GM13976 (cell line): ENCODE data around the gene KCNAB1.

Experiments used
- DNase-seq: peaks from one replicate; pipeline ENCODE4 v3.0.0; 2012; ENCODE audit warnings: low spot score
- in situ Hi-C: fragments of 300-500 bp; cut with MboI; formaldehyde crosslinking; loops from one replicate; pipeline ENCODE4 v1.12.0; 2022; ENCODE audit warnings: low sequenced_read_pairs, mixed read lengths, inconsistent platforms; ENCODE audit not compliant: unreplicated experiment
- TF ChIP-seq, protein P1 (sequence below): IDR thresholded peaks from 2 replicates; pipeline ENCODE4 v1.5.1; 2012; ENCODE audit warnings: borderline replicate concordance, mild to moderate bottlenecking; ENCODE audit not compliant: insufficient read depth; ENCODE audit errors: extremely low read depth, missing control alignments, control extremely low read depth

KCNAB1 gene

DNA sequence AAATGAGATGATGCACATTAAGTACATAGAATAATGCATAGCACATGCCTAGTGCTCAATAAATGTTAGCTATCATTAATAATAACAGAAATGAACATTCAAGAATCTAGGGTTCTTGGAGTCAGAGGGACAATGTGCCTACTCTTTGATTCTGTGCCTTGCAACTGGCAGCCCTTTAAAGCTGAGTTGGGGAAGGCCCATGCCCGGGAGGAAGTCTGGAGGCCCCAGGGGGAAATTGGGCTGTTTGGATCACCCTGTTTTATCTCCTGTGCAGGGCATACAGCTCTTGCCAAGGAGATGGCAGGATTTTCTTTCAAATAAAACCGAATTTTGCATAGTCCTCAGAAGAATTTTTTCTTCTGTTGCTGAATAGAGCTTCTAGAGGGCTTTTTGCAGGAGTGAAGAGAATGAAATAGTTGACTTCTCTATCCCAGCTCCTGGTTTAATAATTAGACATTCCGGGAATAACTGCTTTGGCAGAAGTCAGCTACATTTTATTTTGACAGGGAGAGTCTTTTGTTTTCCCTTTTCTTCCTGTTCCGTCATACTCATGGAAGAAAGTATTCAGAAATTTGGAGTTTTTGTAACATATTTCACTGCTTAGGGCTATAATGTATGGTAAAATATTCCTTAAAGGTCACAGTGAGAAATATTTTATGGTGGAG is 18.0 kb upstream of the KCNAB1 start:
- in situ Hi-C loops: no loop called here
- TF ChIP-seq, protein P1, sequence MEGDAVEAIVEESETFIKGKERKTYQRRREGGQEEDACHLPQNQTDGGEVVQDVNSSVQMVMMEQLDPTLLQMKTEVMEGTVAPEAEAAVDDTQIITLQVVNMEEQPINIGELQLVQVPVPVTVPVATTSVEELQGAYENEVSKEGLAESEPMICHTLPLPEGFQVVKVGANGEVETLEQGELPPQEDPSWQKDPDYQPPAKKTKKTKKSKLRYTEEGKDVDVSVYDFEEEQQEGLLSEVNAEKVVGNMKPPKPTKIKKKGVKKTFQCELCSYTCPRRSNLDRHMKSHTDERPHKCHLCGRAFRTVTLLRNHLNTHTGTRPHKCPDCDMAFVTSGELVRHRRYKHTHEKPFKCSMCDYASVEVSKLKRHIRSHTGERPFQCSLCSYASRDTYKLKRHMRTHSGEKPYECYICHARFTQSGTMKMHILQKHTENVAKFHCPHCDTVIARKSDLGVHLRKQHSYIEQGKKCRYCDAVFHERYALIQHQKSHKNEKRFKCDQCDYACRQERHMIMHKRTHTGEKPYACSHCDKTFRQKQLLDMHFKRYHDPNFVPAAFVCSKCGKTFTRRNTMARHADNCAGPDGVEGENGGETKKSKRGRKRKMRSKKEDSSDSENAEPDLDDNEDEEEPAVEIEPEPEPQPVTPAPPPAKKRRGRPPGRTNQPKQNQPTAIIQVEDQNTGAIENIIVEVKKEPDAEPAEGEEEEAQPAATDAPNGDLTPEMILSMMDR: no peak
- no peak for DNase-seq

DNA sequence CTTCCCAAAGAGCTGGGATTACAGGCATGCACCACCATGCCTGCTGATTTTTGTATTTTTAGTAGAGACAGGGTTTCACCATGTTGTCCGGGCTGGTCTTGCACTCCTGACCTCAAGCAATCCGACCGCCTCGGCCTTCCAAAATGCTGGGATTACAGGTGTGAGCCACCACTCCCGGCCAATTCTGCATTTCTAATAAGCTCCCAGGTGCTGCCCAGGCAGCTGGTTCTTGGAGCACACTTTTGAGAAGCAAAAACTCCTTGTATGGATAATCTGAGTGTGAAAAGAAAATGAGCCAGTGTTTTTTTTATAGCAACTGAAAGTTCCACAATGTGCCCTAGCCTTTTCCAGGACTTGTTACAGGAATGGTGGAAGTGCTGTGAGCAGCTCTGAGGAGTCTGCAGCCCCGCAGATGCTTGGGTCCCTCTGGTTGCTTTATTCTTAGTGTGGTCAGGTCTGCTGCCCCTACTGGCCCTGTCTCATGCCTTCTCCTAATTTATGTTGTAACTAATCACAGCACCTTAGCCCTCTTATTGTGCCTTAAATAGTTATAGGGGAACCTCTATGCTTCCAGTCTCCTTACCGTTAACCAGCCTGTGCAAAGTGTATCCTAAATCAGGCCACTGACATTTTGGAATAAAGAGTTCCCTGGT is 13.5 kb upstream of the KCNAB1 start:
- in situ Hi-C loops: no loop called here
- no peak for DNase-seq
- TF ChIP-seq, protein P1: no peak

DNA sequence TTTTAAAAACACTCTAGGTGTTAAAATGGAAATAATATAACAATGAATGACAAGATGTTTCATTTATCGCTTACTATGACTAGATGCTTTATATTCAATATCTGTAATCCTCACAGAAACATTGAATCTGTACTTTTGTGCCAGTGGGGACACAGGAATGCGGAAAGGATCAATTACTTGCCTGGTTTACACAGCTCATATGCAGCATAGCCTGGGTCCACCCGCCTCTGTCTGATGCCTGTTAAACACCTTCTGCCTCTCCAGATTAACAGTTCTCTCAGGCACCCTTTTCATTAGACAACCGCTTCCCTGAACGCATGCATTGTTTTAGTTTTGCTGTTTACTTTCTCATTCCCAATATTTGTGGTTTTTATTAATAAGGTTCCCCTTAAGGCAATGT is 12.9 kb upstream of the KCNAB1 start:
- TF ChIP-seq, protein P1: no peak
- no peak for DNase-seq
- in situ Hi-C loops: no loop called here

DNA sequence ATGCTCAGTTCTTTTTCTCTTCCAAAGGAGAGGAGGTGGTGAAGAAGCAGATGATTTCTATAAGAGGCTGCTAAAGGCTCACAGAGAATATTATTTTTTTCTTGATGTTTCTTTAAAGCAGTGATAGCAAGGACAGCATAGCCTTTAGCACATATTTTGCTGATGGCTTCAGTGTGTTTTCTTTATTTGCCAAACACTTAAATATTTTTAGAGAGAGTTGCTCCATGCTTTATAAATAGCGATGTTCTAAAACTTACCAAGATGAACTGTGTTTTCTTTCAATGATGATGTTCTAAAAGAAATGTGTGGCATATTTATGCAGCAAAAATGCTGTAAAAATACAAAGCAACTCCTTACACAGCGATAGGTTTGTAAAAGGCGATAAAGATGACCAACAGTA is 11.8 kb upstream of the KCNAB1 start:
- in situ Hi-C loops: no loop called here
- TF ChIP-seq, protein P1: no peak
- DNase-seq: no peak

DNA sequence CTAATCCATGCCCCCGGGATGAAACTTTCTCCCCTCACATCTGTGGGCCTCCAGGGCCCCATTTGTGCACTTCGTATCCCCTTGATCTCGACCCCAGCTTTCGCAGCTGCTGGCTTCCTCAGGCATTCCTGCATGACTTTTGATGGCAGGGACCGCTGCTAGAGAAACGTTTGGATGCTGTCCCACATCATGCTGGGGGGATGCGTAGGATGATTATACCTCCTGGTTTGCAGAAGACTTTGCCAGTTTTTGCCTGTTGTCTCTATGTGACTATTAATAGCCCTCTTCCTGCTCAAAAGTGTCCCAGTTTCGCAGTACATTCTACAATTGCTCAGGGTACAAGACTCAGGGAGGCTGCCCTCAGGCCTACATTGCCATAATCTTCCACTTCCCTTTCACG is 10.4 kb upstream of the KCNAB1 start:
- DNase-seq: no peak
- in situ Hi-C loops: no loop called here
- TF ChIP-seq, protein P1: no peak

DNA sequence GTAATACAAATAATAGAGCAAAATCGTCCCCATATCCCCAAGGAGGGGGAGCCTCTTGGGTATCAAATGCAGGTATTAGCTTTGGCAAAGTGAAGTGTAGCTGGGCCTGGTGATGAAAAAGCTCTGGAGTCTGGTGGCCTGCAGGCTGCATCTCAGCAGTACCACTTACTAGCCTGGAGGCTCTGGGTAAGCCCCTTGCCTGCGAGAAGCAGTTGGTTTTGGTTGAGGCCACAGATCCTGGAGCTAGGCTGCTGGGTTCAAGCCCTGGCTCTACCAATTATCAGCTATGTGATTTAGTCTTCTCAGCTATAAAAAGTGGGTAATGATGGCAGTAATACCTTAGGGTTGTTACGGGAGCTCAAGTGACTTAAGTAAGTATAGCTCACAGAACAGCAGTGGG is 6.1 kb downstream of the KCNAB1 start:
- in situ Hi-C loops: no loop called here
- TF ChIP-seq, protein P1: no peak

More for the DNA sequence above, 6.1 kb downstream of the KCNAB1 start:
- no peak for DNase-seq
